Keratinocyte (primary cell): ENCODE measurements around the gene MCF2L2. TPM values are rescaled to one million over a fixed set of nuclear protein-coding genes. Genes with fewer than 3 reads are reported as not detected.

Source experiments
- DNase-seq: peaks from one replicate; pipeline ENCODE4 v3.0.0-alpha.2; 2011; ENCODE audit warnings: low read depth, missing footprints, low spot score
- FAIRE-seq: peaks from 2 replicates; lab custom pipeline; 2011; peaks lifted over from hg19 to GRCh38; lab: Jason Lieb, UNC
- H2AFZ ChIP-seq: 2 replicates; pipeline ENCODE4 v1.6.0; 2012; ENCODE audit warnings: low read length, control low read depth, inconsistent platforms; ENCODE audit not compliant: control insufficient read depth
- H3K27ac ChIP-seq: 2 replicates; pipeline ENCODE4 v1.5.1; 2011; ENCODE audit warnings: low read length; ENCODE audit not compliant: control insufficient read depth, insufficient read depth
- H3K27me3 ChIP-seq: 3 replicates; pipeline ENCODE4 v1.6.0; 2011; ENCODE audit warnings: low read length; ENCODE audit not compliant: control insufficient read depth, insufficient read depth; ENCODE audit errors: extremely low read depth
- H3K36me3 ChIP-seq, 2 experiments: 2 replicates in 1 of 2; 3 replicates in 1 of 2; pipeline ENCODE4 v1.5.1; 2011; ENCODE audit warnings: low read length in 2 of 2, mild to moderate bottlenecking in 1 of 2; ENCODE audit not compliant: control insufficient read depth in 2 of 2, insufficient read depth in 2 of 2; ENCODE audit errors: extremely low read depth in 1 of 2
- H3K4me1 ChIP-seq: 3 replicates; pipeline ENCODE4 v1.5.1; 2011; ENCODE audit warnings: low read length; ENCODE audit not compliant: control insufficient read depth, insufficient read depth; ENCODE audit errors: extremely low read depth
- H3K4me2 ChIP-seq: 3 replicates; pipeline ENCODE4 v1.6.0; 2011; ENCODE audit warnings: low read depth, low read length; ENCODE audit not compliant: control insufficient read depth, insufficient read depth; ENCODE audit errors: extremely low read depth
- H3K4me3 ChIP-seq, 3 experiments: fragments of 200-600 bp in 1 of 3; sonication (generic) in 1 of 3; 2 replicates in 2 of 3; 3 replicates in 1 of 3; pipeline ENCODE4 v1.5.1; 2011 to 2016; ENCODE audit warnings: low read length in 3 of 3, mild to moderate bottlenecking in 3 of 3, control low read depth in 2 of 3, inconsistent platforms in 1 of 3, low read depth in 1 of 3, mixed read lengths in 1 of 3, mixed run types in 1 of 3, moderate library complexity in 1 of 3; ENCODE audit not compliant: control insufficient read depth in 2 of 3, insufficient read depth in 2 of 3; ENCODE audit errors: extremely low read depth in 1 of 3
- H3K79me2 ChIP-seq: 2 replicates; pipeline ENCODE4 v1.6.0; 2012; ENCODE audit warnings: low read length; ENCODE audit not compliant: control insufficient read depth, insufficient read depth
- H3K9ac ChIP-seq: 3 replicates; pipeline ENCODE4 v1.6.0; 2011; ENCODE audit warnings: low read length; ENCODE audit not compliant: control insufficient read depth, insufficient read depth; ENCODE audit errors: extremely low read depth
- H3K9me1 ChIP-seq: 3 replicates; pipeline ENCODE4 v1.6.0; 2011; ENCODE audit warnings: low read length; ENCODE audit not compliant: control insufficient read depth, insufficient read depth; ENCODE audit errors: extremely low read depth
- H3K9me3 ChIP-seq: 2 replicates; pipeline ENCODE4 v1.5.1; 2012; ENCODE audit warnings: low read depth, low read length; ENCODE audit not compliant: control insufficient read depth
- H4K20me1 ChIP-seq: 3 replicates; pipeline ENCODE4 v1.6.0; 2011; ENCODE audit warnings: low read length; ENCODE audit not compliant: control insufficient read depth, insufficient read depth; ENCODE audit errors: extremely low read depth
- EZH2 ChIP-seq: IDR thresholded peaks from one replicate; pipeline ENCODE4 v1.6.1; 2012; ENCODE audit warnings: inconsistent platforms, mild to moderate bottlenecking, low read length, moderate library complexity
- dilution Hi-C: fragments of 300-500 bp; cut with MboI; formaldehyde crosslinking; loops from one replicate; pipeline ENCODE4 v1.7.0; 2020; ENCODE audit warnings: low sequenced_read_pairs; ENCODE audit not compliant: extremely low pct_ligation_motif_present
- polyA plus RNA-seq, 5 experiments: library from polyadenylated mRNA; depleted of rRNA in 3 of 5; stranded (reverse) in 3 of 5; stranded (forward) in 1 of 5; unstranded in 1 of 5; fragments of >200 nt; gene quantifications; 1 replicate in 1 of 5; 2 replicates in 3 of 5; 3 replicates in 1 of 5; pipeline versions ENCODE4 v1.2.1 to v1.2.3, GENCODE V29; 2011 to 2012; ENCODE audit warnings: missing spikeins in 2 of 5, low read depth in 1 of 5, low replicate concordance in 1 of 5
- TF ChIP-seq, protein P1 (sequence below), 3 experiments: IDR thresholded peaks in 1 of 3; conservative IDR thresholded peaks in 1 of 3; optimal IDR thresholded peaks in 1 of 3; 2 replicates in 2 of 3; 3 replicates in 1 of 3; pipeline versions ENCODE3 to v1.5.1; 2011; ENCODE audit warnings: low read length in 3 of 3, mild to moderate bottlenecking in 3 of 3, moderate library complexity in 2 of 3, control low read depth in 1 of 3, inconsistent platforms in 1 of 3; ENCODE audit not compliant: insufficient read depth in 2 of 3; ENCODE audit errors: extremely low read depth in 1 of 3

Gene MCF2L2
- polyA plus RNA-seq, 1 donor (not counting 4 experiments of a cell fraction or from before 2014, with no cell fraction given), result 0.26 TPM

DNA sequence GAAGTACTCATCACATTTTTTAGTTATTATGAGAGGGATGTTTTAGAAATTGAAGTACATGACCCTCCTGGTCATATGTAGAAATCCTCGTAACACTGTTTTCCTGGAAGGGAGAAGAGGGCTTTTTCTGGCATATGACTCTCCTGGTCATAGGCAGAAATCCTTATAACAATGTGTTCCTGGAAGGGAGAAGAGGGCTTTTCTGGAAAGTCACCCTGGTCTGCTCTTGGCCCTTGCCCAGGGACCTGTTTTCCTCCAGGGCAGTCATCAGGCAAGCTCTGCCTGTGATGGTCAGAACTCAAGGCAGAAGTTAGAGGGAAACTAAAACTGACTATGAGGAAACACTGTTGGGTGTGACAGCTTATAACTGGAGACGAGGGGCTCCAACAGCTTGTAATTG, 293.6 kb downstream of the MCF2L2 start:
- H3K27me3 ChIP-seq, result no peaks in the 10 kb centered on the region
- H3K4me1 ChIP-seq, result no peaks in the 10 kb centered on the region
- no peaks in the 10 kb centered on the region for H3K9me3 ChIP-seq
- dilution Hi-C loops, result no loop called here
- no peaks in the 10 kb centered on the region for H4K20me1 ChIP-seq
- H3K79me2 ChIP-seq, result no peaks in the 10 kb centered on the region
- TF ChIP-seq EZH2, result no peak
- TF ChIP-seq, protein P1, sequence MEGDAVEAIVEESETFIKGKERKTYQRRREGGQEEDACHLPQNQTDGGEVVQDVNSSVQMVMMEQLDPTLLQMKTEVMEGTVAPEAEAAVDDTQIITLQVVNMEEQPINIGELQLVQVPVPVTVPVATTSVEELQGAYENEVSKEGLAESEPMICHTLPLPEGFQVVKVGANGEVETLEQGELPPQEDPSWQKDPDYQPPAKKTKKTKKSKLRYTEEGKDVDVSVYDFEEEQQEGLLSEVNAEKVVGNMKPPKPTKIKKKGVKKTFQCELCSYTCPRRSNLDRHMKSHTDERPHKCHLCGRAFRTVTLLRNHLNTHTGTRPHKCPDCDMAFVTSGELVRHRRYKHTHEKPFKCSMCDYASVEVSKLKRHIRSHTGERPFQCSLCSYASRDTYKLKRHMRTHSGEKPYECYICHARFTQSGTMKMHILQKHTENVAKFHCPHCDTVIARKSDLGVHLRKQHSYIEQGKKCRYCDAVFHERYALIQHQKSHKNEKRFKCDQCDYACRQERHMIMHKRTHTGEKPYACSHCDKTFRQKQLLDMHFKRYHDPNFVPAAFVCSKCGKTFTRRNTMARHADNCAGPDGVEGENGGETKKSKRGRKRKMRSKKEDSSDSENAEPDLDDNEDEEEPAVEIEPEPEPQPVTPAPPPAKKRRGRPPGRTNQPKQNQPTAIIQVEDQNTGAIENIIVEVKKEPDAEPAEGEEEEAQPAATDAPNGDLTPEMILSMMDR (optimal IDR thresholded peaks at IDR 0.05 in 1 of 3, IDR thresholded peaks at IDR 0.05 in 1 of 3, conservative IDR thresholded peaks at IDR 0.05 in 1 of 3; ENCODE audit: extremely low read depth in 1 of 3, insufficient read depth in 2 of 3, low read length in 3 of 3), result no peak
- H3K9ac ChIP-seq, result no peak overlapping the region
- no peak overlapping the region for H3K4me2 ChIP-seq
- H3K27ac ChIP-seq, result no peak overlapping the region
- H3K9me1 ChIP-seq, result no peaks in the 10 kb centered on the region
- H3K4me3 ChIP-seq, result no peak overlapping the region
- H3K36me3 ChIP-seq, result no peaks in the 10 kb centered on the region
- FAIRE-seq (no peak), DNase-seq (no peak)
- H2AFZ ChIP-seq, result no peak overlapping the region

DNA sequence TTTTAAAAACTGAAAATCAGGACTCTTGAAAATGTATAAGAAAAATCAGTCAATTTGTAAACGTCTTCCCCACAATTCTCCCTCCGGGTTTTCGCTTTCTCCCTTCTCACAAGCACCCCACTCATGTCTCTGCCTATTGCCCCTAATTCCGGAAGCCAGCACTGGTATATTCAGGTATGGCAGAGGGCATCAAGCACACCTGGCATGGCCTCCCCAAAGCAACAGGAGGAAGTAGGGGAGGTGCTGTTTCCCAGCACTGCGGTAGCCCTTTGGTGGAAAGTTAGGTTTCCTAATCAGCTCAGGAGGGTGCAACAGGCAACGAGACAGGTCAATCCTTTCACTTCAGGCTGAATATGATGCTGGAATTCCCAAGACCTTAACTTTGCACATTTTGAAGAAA, 296.0 kb downstream of the MCF2L2 start:
- H3K4me2 ChIP-seq, result no peak overlapping the region
- no peak for DNase-seq
- no peaks in the 10 kb centered on the region for H3K9me1 ChIP-seq
- no peaks in the 10 kb centered on the region for H3K79me2 ChIP-seq
- no peaks in the 10 kb centered on the region for H3K9me3 ChIP-seq
- dilution Hi-C loops, result no loop called here
- H3K4me1 ChIP-seq, result no peaks in the 10 kb centered on the region
- no peak for FAIRE-seq
- H2AFZ ChIP-seq, result no peak overlapping the region
- no peak overlapping the region for H3K27ac ChIP-seq
- no peaks in the 10 kb centered on the region for H4K20me1 ChIP-seq
- no peaks in the 10 kb centered on the region for H3K27me3 ChIP-seq
- no peak overlapping the region for H3K9ac ChIP-seq
- H3K36me3 ChIP-seq, result no peaks in the 10 kb centered on the region
- no peak overlapping the region for H3K4me3 ChIP-seq
- TF ChIP-seq, protein P1 (optimal IDR thresholded peaks at IDR 0.05 in 1 of 3, IDR thresholded peaks at IDR 0.05 in 1 of 3, conservative IDR thresholded peaks at IDR 0.05 in 1 of 3; ENCODE audit: extremely low read depth in 1 of 3, insufficient read depth in 2 of 3, low read length in 3 of 3), result no peak
- no peak for TF ChIP-seq EZH2
